ENCODE data around the gene AHDC1. TPM values are rescaled to one million over a fixed set of nuclear protein-coding genes. Genes with fewer than 3 reads are reported as not detected.

AHDC1 gene
- 18.0 and 30.8 TPM in 2 replicates for total RNA-seq

DNA sequence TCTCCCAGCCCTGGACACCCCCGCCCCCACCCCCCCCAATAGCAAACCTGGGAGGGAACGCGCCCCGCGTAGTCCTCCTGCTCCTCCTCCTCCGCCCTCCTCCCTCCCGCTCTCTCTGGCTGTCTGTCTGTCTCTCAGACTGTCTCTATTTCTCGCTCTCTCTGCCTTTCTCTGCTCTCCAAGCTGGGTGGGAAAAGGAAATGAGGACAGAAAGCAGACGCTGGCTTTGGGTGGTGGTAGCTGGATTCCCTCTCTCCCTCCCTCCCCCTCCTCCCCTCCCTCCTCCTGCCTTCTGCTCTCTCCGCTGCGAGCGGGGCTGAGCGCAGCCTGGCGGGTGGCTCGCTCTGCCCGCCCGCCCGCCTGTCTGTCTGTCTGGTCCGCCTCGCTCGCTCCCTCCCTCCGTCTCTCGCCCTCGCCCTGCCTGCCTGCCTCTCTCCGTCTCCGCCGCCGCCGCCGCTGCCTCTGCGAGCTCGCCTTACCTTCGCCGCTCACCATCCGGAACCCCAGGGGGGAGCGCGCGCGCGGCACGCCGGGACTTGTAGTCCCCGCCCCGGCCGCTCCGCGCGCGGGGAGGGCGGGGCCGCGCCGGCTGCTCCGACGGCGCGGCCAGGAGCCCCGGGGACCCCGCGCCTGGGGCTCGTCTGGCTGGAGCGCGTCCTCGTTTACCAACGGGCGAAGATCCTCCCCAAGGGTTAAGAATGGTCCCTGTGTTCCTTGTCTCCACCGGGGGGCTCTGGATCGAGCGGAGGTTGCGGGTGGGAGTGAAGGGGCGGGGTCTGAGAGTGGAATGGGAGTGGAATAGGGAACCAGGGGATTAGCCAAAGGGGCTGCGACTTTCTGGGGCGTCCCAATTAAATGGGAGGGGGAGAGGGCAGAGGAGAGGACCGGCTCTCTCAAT is at the start of gene AHDC1:
Gene AHDC1, minus strand, starts transcription at position 464 of the 898 bp plus-strand sequence. CDS start 52,029 bp downstream, outside the sequence.
- Histone ChIP-seq H3K36me3 (ENCODE audit: control insufficient read depth, insufficient read depth, low read length) (no peaks in the 10 kb centered on the region), H3K4me3 (ENCODE audit: low read depth, low read length) (peak within 1 kb of the TSS; percentile 88), H3K27me3 (ENCODE audit: control insufficient read depth, insufficient read depth, low read length) (no peaks in the 10 kb centered on the region)
- TF ChIP-seq, protein P1, sequence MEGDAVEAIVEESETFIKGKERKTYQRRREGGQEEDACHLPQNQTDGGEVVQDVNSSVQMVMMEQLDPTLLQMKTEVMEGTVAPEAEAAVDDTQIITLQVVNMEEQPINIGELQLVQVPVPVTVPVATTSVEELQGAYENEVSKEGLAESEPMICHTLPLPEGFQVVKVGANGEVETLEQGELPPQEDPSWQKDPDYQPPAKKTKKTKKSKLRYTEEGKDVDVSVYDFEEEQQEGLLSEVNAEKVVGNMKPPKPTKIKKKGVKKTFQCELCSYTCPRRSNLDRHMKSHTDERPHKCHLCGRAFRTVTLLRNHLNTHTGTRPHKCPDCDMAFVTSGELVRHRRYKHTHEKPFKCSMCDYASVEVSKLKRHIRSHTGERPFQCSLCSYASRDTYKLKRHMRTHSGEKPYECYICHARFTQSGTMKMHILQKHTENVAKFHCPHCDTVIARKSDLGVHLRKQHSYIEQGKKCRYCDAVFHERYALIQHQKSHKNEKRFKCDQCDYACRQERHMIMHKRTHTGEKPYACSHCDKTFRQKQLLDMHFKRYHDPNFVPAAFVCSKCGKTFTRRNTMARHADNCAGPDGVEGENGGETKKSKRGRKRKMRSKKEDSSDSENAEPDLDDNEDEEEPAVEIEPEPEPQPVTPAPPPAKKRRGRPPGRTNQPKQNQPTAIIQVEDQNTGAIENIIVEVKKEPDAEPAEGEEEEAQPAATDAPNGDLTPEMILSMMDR (IDR thresholded peaks at IDR 0.05; ENCODE audit: insufficient read depth, low read length, poor library complexity, severe bottlenecking), result no peak
- DNase-seq (ENCODE audit: low read depth), result peak; percentile 57

DNA sequence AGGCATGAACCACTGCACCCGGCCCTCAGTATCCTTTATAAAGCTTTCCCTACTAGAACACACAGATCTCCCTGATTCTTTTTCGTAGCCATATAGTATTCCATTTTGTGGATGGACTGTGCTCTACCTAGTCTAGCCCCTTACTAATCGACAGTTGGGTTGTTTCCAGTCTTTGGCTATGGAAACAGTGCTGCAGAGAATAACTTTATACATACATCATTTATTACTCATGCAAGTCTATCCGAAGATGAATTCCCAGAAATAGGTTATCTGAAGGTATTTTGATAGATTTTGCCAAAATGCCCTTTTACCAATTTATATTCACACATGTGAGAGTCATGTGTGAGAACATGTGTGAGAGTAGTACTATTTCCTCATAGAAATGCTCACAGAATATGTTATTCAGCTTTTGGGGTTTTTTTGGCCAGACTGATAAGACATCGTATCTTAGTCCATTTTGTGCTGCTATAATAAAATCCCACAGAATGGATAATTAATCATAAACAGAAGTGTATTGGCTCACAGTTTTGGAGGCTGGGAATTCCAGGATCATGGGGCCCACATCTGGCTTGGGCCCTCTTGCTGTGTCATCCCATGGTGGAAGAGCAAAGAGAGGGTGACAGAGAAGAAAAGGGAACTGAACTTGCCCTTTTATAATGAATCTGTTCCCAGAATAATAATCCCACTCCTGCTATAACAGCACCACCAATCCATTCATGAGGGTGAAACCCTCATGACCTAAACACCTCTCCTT is 48.3 kb upstream of the AHDC1 start:
- no peak for DNase-seq (ENCODE audit: low read depth)
- Histone ChIP-seq H3K4me3 (ENCODE audit: low read depth, low read length) (no peak overlapping the region), H3K36me3 (ENCODE audit: control insufficient read depth, insufficient read depth, low read length) (no peaks in the 10 kb centered on the region), H3K27me3 (ENCODE audit: control insufficient read depth, insufficient read depth, low read length) (no peaks in the 10 kb centered on the region)
- TF ChIP-seq, protein P1 (IDR thresholded peaks at IDR 0.05; ENCODE audit: insufficient read depth, low read length, poor library complexity, severe bottlenecking), result no peak

GRCh38 chr1:27650539-27651175 is 46.7 kb upstream of the AHDC1 start:
- Histone ChIP-seq H3K27me3 (ENCODE audit: control insufficient read depth, insufficient read depth, low read length) (no peaks in the 10 kb centered on the region), H3K4me3 (ENCODE audit: low read depth, low read length) (no peak overlapping the region), H3K36me3 (ENCODE audit: control insufficient read depth, insufficient read depth, low read length) (no peaks in the 10 kb centered on the region)
- TF ChIP-seq, protein P1 (IDR thresholded peaks at IDR 0.05; ENCODE audit: insufficient read depth, low read length, poor library complexity, severe bottlenecking), result no peak
- DNase-seq (ENCODE audit: low read depth), result no peak

GRCh38 chr1:27650171-27650538 is 46.2 kb upstream of the AHDC1 start:
- Histone ChIP-seq H3K4me3 (ENCODE audit: low read depth, low read length) (no peak overlapping the region), H3K27me3 (ENCODE audit: control insufficient read depth, insufficient read depth, low read length) (no peaks in the 10 kb centered on the region)
- DNase-seq (ENCODE audit: low read depth), result no peak

GRCh38 chr1:27649306-27649635 is 45.3 kb upstream of the AHDC1 start:
- DNase-seq (ENCODE audit: low read depth), result no peak
- TF ChIP-seq, protein P1 (IDR thresholded peaks at IDR 0.05; ENCODE audit: insufficient read depth, low read length, poor library complexity, severe bottlenecking), result no peak
- Histone ChIP-seq H3K36me3 (ENCODE audit: control insufficient read depth, insufficient read depth, low read length) (no peaks in the 10 kb centered on the region), H3K27me3 (ENCODE audit: control insufficient read depth, insufficient read depth, low read length) (no peaks in the 10 kb centered on the region), H3K4me3 (ENCODE audit: low read depth, low read length) (no peak overlapping the region)

More at GRCh38 chr1:27650171-27650538, 46.2 kb upstream of the AHDC1 start:
- no peaks in the 10 kb centered on the region for H3K36me3 ChIP-seq (ENCODE audit: control insufficient read depth, insufficient read depth, low read length)
- TF ChIP-seq, protein P1 (IDR thresholded peaks at IDR 0.05; ENCODE audit: insufficient read depth, low read length, poor library complexity, severe bottlenecking), result no peak
